HFFc6 (cell line): Measurements from ENCODE around the gene GRAMD1B. TPM values are rescaled to one million over a fixed set of nuclear protein-coding genes. Genes with fewer than 3 reads are reported as not detected.

ENCODE experiments used
- DNase-seq: peaks from one replicate; pipeline ENCODE4 v3.0.0-alpha.2; 2018
- H3K27ac Mint-ChIP-seq: 2 replicates; pipeline ENCODE4 v1.8.0; 2020; ENCODE audit warnings: mild to moderate bottlenecking, mixed read lengths
- H3K27me3 Mint-ChIP-seq: 2 replicates; pipeline ENCODE4 v1.8.0; 2021; ENCODE audit warnings: mild to moderate bottlenecking, moderate library complexity, mixed read lengths; ENCODE audit not compliant: insufficient read depth
- H3K36me3 Mint-ChIP-seq: 2 replicates; pipeline ENCODE4 v1.8.0; 2021; ENCODE audit warnings: low read depth, mixed read lengths
- H3K4me1 Mint-ChIP-seq: 2 replicates; pipeline ENCODE4 v1.8.0; 2020; ENCODE audit warnings: low read depth, mixed read lengths
- H3K4me3 Mint-ChIP-seq: 2 replicates; pipeline ENCODE4 v1.8.0; 2020; ENCODE audit warnings: mild to moderate bottlenecking, moderate library complexity, mixed read lengths
- H3K9me3 Mint-ChIP-seq: 2 replicates; pipeline ENCODE4 v1.8.0; 2020; ENCODE audit warnings: mild to moderate bottlenecking, mixed read lengths
- total RNA-seq, 6 experiments: library from RNA; stranded (reverse); fragmentation: NEBNext Ultra II Directional; extraction: Animal tissue kit (Norgen Biotek cat#: 25700); gene quantifications; 2 replicates in 1 of 6; 3 replicates in 5 of 6; pipeline ENCODE4 v1.2.3, GENCODE V29; 2021
- TF ChIP-seq, protein P1 (sequence below): fragments of 200-600 bp; sonication (generic); IDR thresholded peaks from 2 replicates; pipeline ENCODE4 v1.5.0; 2021; ENCODE audit warnings: antibody characterized with exemption, mild to moderate bottlenecking

Gene GRAMD1B
- total RNA-seq, 6 experiments from 2014 or later = 46.1 to 54.5 (median 51.3) TPM

- DNase-seq = peak; percentile 28
- TF ChIP-seq, protein P1, sequence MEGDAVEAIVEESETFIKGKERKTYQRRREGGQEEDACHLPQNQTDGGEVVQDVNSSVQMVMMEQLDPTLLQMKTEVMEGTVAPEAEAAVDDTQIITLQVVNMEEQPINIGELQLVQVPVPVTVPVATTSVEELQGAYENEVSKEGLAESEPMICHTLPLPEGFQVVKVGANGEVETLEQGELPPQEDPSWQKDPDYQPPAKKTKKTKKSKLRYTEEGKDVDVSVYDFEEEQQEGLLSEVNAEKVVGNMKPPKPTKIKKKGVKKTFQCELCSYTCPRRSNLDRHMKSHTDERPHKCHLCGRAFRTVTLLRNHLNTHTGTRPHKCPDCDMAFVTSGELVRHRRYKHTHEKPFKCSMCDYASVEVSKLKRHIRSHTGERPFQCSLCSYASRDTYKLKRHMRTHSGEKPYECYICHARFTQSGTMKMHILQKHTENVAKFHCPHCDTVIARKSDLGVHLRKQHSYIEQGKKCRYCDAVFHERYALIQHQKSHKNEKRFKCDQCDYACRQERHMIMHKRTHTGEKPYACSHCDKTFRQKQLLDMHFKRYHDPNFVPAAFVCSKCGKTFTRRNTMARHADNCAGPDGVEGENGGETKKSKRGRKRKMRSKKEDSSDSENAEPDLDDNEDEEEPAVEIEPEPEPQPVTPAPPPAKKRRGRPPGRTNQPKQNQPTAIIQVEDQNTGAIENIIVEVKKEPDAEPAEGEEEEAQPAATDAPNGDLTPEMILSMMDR = no peak
- Mint-ChIP-seq H3K27me3 (peaks cover 1% of the 10 kb centered on the region; the same call in 1 of the 2 replicates), H3K4me3 (no peak overlapping the region; the same call in 1 of the 2 replicates), H3K36me3 (0 out of 2 replicates have a peak, but pooled peaks cover 8% of the 10 kb centered on the region), H3K27ac (peak overlapping the region; percentile 44), H3K9me3 (no peaks in the 10 kb centered on the region), H3K4me1 (peaks cover 68% of the 10 kb centered on the region)
Measured at GRCh38 chr11:123549926-123550917, 120.2 kb downstream of the GRAMD1B start.

DNA sequence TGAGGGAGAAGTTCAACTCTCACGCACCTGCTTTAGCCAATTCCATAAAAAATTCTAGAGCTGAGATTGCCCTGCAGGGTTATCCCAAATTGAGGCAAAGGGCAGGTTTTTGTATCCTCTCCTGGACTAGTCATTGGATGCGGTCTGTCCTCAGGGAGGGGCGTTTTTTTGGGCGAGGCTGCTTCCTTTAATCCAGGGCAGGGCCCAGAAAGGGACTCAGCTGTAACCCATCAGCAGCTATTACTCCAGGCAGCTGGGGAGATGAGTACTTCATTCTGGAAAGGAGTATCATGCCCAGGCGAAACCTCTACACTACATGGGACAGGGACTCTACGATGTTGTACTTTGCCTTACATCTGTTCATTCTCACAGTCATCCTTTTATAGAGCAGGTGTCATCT is 121.0 kb downstream of the GRAMD1B start:
- H3K4me1 Mint-ChIP-seq = peaks cover 60% of the 10 kb centered on the region
- peaks cover 1% of the 10 kb centered on the region; the same call in 1 of the 2 replicates for H3K27me3 Mint-ChIP-seq
- no peak overlapping the region for H3K27ac Mint-ChIP-seq
- no peak overlapping the region for H3K4me3 Mint-ChIP-seq
- H3K36me3 Mint-ChIP-seq = 0 out of 2 replicates have a peak, but pooled peaks cover 8% of the 10 kb centered on the region
- TF ChIP-seq, protein P1 = no peak
- DNase-seq = no peak
- no peaks in the 10 kb centered on the region for H3K9me3 Mint-ChIP-seq

- H3K4me1 Mint-ChIP-seq = peaks cover 57% of the 10 kb centered on the region
- no peak overlapping the region for H3K27ac Mint-ChIP-seq
- no peak overlapping the region for H3K4me3 Mint-ChIP-seq
- 0 out of 2 replicates have a peak, but pooled peaks cover 4% of the 10 kb centered on the region for H3K36me3 Mint-ChIP-seq
- no peak for DNase-seq
- H3K9me3 Mint-ChIP-seq = no peaks in the 10 kb centered on the region
- TF ChIP-seq, protein P1 = no peak
- H3K27me3 Mint-ChIP-seq = no peaks in the 10 kb centered on the region; the same call in 1 of the 2 replicates
Measured at GRCh38 chr11:123556633-123557032, 126.6 kb downstream of the GRAMD1B start.

DNA sequence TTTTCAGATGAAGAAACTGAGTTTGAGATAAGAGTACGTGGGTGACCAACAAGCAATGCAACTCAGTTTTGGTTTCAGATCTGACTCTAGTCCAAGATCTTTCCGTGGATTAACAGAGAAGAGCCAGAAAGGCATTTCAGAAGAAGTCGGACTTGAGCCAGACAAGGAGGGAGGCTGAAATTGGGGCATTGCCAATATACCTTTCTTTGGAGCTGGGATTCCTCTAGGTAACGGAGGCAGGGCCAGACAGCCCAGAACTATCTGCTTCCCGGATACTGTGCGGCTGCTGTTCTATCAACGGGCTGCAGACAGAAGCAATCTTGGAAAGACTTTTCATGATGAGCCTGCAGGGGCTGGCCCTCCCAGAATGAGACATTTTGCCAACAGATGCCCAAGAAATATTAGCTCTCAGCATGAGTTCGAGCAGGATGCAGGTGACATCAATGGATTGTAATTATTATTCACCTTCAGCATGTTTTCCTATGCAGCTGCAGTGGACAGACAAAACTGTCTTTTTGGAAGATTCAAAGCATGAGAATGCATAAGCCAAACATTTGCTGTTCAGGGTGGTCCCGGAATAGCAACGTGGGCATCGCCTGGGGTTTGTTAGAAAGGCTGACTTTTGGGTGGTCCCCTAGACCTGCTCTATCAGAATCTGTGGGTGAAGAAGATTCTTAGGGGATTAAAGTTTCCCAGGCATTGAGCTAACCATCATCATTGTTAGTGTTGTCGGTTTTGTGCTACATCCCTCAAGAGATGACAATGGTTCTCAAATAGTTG is 128.7 kb downstream of the GRAMD1B start:
- Mint-ChIP-seq H3K27ac (peak overlapping the region; percentile 87), H3K36me3 (0 out of 2 replicates have a peak, but pooled peaks cover 4% of the 10 kb centered on the region), H3K27me3 (no peaks in the 10 kb centered on the region; the same call in 1 of the 2 replicates), H3K9me3 (no peaks in the 10 kb centered on the region), H3K4me3 (peak overlapping the region; percentile 20), H3K4me1 (peaks cover 60% of the 10 kb centered on the region)
- no peak for DNase-seq
- TF ChIP-seq, protein P1 = no peak

DNA sequence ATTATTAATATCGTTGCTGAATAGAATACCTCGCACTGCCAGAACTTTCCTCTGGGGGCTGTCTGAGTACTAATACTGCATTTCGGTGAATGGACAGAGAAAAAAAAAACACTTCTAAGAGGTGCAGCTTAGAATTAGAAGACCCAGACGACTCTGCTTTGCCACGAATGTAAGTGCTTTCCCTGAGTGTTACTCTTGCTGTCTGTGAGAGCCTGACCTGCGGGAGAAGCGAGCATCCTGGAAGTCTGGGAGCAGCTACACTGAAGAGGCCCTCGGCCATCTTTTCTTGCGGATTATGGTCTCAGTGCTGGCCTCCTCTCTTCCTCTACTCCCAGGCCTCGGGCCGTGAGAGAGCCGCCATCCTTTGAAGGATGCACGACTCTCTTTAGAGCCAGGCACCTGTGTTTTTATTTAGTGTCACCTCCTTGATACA is 129.5 kb downstream of the GRAMD1B start:
- H3K9me3 Mint-ChIP-seq = no peaks in the 10 kb centered on the region
- no peaks in the 10 kb centered on the region; the same call in 1 of the 2 replicates for H3K27me3 Mint-ChIP-seq
- peaks cover 62% of the 10 kb centered on the region for H3K4me1 Mint-ChIP-seq
- DNase-seq = peak; percentile 19
- H3K36me3 Mint-ChIP-seq = 0 out of 2 replicates have a peak, but pooled peaks cover 4% of the 10 kb centered on the region
- H3K4me3 Mint-ChIP-seq = peak overlapping the region; percentile 82
- TF ChIP-seq, protein P1 = peak; percentile 60
- peak overlapping the region; percentile 87 for H3K27ac Mint-ChIP-seq
